Stimulated activated naive CD8-positive, alpha-beta T cell treated with anti-CD3 and anti-CD28 coated beads, Interleukin-15, Interleukin-2, amounts not matched to agents 100 ng/mL and 50 ng/mL, for 24 hours (primary cell): ENCODE data around the gene TPPP2.
"Not testable (repeated sequence)": the region's sequence is repeated elsewhere in the genome, so short reads cannot be mapped to it uniquely, and the experiment has no call there.

Experiments used
- H3K27ac Mint-ChIP-seq: one replicate; pipeline ENCODE4 v1.8.0; 2021; ENCODE audit warnings: mild to moderate bottlenecking, mixed read lengths
- H3K27me3 Mint-ChIP-seq: one replicate; pipeline ENCODE4 v1.8.0; 2021; ENCODE audit warnings: mixed read lengths
- H3K36me3 Mint-ChIP-seq: one replicate; pipeline ENCODE4 v1.8.0; 2021; ENCODE audit warnings: low read depth, mixed read lengths
- H3K4me1 Mint-ChIP-seq: one replicate; pipeline ENCODE4 v1.8.0; 2021; ENCODE audit warnings: low read depth, mixed read lengths
- H3K4me3 Mint-ChIP-seq: one replicate; pipeline ENCODE4 v1.8.0; 2021; ENCODE audit warnings: mild to moderate bottlenecking, mixed read lengths
- H3K9me3 Mint-ChIP-seq: one replicate; pipeline ENCODE4 v1.8.0; 2021; ENCODE audit warnings: mixed read lengths

Gene TPPP2

GRCh38 chr14:21029917-21030316, at the start of gene TPPP2:
Gene TPPP2, plus strand, starts transcription at chr14:21030217. Its CDS starts 365 bp downstream, at chr14:21030582.
- Mint-ChIP-seq H3K27me3 (no peaks in the 10 kb centered on the region), H3K9me3 (no peaks in the 10 kb centered on the region), H3K36me3 (no peaks in the 10 kb centered on the region), H3K4me1 (no peaks in the 10 kb centered on the region), H3K4me3 (no peak within 1 kb of the TSS), H3K27ac (no peak within 1 kb of the TSS)

DNA sequence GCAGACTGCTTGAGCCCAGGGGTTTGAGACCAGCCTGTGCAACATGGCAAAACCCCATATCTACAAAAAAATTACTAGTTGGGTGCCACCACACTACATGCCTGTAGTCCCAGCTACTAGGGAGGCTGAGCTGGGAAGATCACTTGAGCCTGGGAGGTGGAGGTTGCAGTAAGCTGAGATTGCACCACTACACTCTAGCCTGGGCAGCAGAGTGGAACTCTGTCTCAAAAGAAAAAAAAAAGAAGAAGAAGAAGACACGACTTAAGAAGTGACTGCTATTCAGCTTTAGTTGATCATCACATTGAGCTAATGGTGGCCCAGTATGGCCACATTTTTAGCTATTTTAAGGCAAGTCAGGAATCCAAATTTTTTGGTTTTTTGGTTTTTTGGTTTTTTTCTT, 49.1 kb upstream of the TPPP2 start:
- no peak overlapping the region for H3K4me3 Mint-ChIP-seq

GRCh38 chr14:20982646-20983369, 47.2 kb upstream of the TPPP2 start:
- Mint-ChIP-seq H3K36me3 (no peaks in the 10 kb centered on the region), H3K27ac (no peak overlapping the region), H3K4me1 (no peaks in the 10 kb centered on the region), H3K9me3 (no peaks in the 10 kb centered on the region), H3K4me3 (no peak overlapping the region), H3K27me3 (peaks cover 12% of the 10 kb centered on the region)

More for the DNA sequence above, 49.1 kb upstream of the TPPP2 start:
- Mint-ChIP-seq H3K4me1 (no peaks in the 10 kb centered on the region), H3K36me3 (no peaks in the 10 kb centered on the region), H3K27ac (no peak overlapping the region), H3K27me3 (peaks cover 12% of the 10 kb centered on the region), H3K9me3 (no peaks in the 10 kb centered on the region)

DNA sequence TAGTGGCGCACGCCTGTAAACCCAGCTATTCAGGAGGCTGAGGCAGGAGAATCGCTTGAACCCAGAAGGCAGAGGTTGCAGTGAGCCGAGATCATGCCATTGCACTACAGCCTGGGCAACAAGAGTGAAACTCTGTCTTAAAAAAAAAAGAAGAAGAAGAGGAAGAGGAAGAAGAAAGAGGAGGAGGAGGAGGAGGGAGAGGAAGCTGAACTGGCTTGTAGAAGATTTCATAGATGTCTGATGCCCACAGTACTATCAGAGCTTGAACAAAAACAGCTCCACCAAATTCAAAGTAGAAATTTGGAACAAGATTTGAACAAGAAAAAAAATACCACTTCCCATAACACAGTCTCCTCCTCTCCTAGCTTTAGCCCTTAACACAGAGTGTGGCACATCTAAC, 44.4 kb upstream of the TPPP2 start:
- H3K36me3 Mint-ChIP-seq, H3K9me3 Mint-ChIP-seq, H3K27ac Mint-ChIP-seq, H3K27me3 Mint-ChIP-seq, H3K4me3 Mint-ChIP-seq: not testable (repeated sequence)
- H3K4me1 Mint-ChIP-seq: peaks cover 18% of the 10 kb centered on the region

GRCh38 chr14:20986811-20987210, 43.2 kb upstream of the TPPP2 start:
- no peaks in the 10 kb centered on the region for H3K9me3 Mint-ChIP-seq
- no peak overlapping the region for H3K4me3 Mint-ChIP-seq
- H3K27ac Mint-ChIP-seq: no peak overlapping the region
- H3K36me3 Mint-ChIP-seq: peaks cover 9% of the 10 kb centered on the region
- peaks cover 5% of the 10 kb centered on the region for H3K27me3 Mint-ChIP-seq
- H3K4me1 Mint-ChIP-seq: peaks cover 29% of the 10 kb centered on the region

- peaks cover 27% of the 10 kb centered on the region for H3K36me3 Mint-ChIP-seq
- no peaks in the 10 kb centered on the region for H3K27me3 Mint-ChIP-seq
- H3K4me1 Mint-ChIP-seq: peaks cover 34% of the 10 kb centered on the region
- H3K27ac Mint-ChIP-seq: peak overlapping the region; percentile 58
- H3K9me3 Mint-ChIP-seq: no peaks in the 10 kb centered on the region
- H3K4me3 Mint-ChIP-seq: peak overlapping the region; percentile 88
Measured at GRCh38 chr14:20988717-20989470, 41.1 kb upstream of the TPPP2 start.

GRCh38 chr14:20989471-20989786, 40.6 kb upstream of the TPPP2 start:
- H3K27me3 Mint-ChIP-seq: no peaks in the 10 kb centered on the region
- no peaks in the 10 kb centered on the region for H3K9me3 Mint-ChIP-seq
- peak overlapping the region; percentile 81 for H3K27ac Mint-ChIP-seq
- peaks cover 32% of the 10 kb centered on the region for H3K36me3 Mint-ChIP-seq
- H3K4me1 Mint-ChIP-seq: peaks cover 34% of the 10 kb centered on the region
- peak overlapping the region; percentile 88 for H3K4me3 Mint-ChIP-seq

DNA sequence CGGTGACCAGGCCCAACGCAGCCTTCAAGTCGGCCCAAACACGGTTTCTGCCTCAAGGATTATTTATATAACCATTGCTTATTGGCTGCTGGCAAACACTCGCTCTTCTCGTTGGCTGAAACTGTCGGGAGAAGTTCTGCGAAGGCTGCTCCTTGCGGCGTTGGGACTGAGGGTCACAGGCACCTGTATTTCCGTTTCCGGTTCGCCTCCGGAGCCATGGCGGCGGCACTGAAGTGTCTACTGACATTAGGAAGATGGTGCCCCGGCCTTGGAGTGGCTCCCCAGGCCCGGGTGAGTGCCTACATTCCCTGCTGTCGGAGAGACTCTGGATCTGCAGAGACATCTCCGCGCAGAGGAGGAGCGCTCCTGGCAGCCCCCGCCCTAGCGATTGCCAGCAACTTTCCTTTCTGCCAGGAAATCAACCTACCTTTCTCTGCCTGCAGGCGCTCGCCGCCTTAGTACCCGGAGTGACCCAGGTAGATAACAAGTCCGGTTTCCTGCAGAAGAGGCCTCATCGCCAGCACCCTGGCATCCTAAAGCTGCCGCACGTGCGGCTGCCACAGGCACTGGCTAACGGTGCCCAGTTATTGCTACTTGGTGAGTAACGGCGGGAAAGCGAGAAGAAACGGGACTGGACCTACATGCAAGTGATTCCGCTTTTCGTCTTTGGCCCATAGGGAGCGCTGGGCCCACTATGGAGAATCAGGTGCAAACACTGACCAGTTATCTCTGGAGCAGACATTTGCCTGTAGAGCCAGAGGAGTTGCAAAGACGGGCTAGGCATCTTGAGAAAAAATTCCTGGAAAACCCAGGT, 40.0 kb upstream of the TPPP2 start, which contains the start of gene METTL17:
TSS of gene METTL17 (plus strand) at position 194 of the 814 bp plus-strand sequence. CDS start at position 217, 23 bp downstream.
- Mint-ChIP-seq H3K4me1 (peaks cover 34% of the 10 kb centered on the region), H3K36me3 (peaks cover 38% of the 10 kb centered on the region), H3K27ac (peak within 1 kb of the TSS; percentile 81), H3K4me3 (peak within 1 kb of the TSS; percentile 88), H3K27me3 (no peaks in the 10 kb centered on the region), H3K9me3 (no peaks in the 10 kb centered on the region)

- Mint-ChIP-seq H3K27me3 (no peaks in the 10 kb centered on the region), H3K9me3 (no peaks in the 10 kb centered on the region), H3K4me3 (no peak overlapping the region), H3K36me3 (peaks cover 55% of the 10 kb centered on the region), H3K27ac (no peak overlapping the region), H3K4me1 (peaks cover 8% of the 10 kb centered on the region)
Measured at GRCh38 chr14:20996521-20996920, 33.5 kb upstream of the TPPP2 start.

GRCh38 chr14:20997115-20997514, 32.9 kb upstream of the TPPP2 start:
- H3K27ac Mint-ChIP-seq: no peak overlapping the region

DNA sequence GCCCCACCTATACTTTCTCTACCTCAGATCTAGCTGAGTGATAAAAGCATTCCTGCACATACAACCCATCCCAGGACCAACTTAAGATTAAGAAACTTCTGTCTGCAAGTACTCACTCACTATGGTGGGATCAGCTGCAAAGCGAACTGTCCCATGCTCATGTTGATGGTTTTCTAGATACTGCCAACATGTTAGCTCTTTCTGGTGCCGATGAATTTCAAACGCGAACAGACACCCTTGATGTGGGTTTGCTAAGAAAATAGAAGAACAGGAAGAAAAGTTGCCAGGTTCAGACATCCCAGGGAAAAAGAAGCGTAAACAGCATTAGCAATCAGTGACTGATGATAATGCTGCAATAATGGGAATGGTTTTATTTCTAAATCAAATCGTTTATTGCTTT, 32.5 kb upstream of the TPPP2 start:
- no peak overlapping the region for H3K4me3 Mint-ChIP-seq
- H3K9me3 Mint-ChIP-seq: no peaks in the 10 kb centered on the region
- no peaks in the 10 kb centered on the region for H3K4me1 Mint-ChIP-seq
- peaks cover 47% of the 10 kb centered on the region for H3K36me3 Mint-ChIP-seq
- no peaks in the 10 kb centered on the region for H3K27me3 Mint-ChIP-seq
- H3K27ac Mint-ChIP-seq: no peak overlapping the region

More at GRCh38 chr14:20997115-20997514, 32.9 kb upstream of the TPPP2 start:
- no peaks in the 10 kb centered on the region for H3K9me3 Mint-ChIP-seq
- H3K27me3 Mint-ChIP-seq: no peaks in the 10 kb centered on the region
- peaks cover 2% of the 10 kb centered on the region for H3K4me1 Mint-ChIP-seq
- no peak overlapping the region for H3K4me3 Mint-ChIP-seq
- peaks cover 51% of the 10 kb centered on the region for H3K36me3 Mint-ChIP-seq

- Mint-ChIP-seq H3K27me3 (no peaks in the 10 kb centered on the region), H3K4me1 (no peaks in the 10 kb centered on the region), H3K36me3 (peaks cover 41% of the 10 kb centered on the region), H3K9me3 (no peaks in the 10 kb centered on the region), H3K4me3 (no peak overlapping the region), H3K27ac (peak overlapping the region; percentile 21)
Measured at GRCh38 chr14:20998139-20998538, 31.9 kb upstream of the TPPP2 start.

DNA sequence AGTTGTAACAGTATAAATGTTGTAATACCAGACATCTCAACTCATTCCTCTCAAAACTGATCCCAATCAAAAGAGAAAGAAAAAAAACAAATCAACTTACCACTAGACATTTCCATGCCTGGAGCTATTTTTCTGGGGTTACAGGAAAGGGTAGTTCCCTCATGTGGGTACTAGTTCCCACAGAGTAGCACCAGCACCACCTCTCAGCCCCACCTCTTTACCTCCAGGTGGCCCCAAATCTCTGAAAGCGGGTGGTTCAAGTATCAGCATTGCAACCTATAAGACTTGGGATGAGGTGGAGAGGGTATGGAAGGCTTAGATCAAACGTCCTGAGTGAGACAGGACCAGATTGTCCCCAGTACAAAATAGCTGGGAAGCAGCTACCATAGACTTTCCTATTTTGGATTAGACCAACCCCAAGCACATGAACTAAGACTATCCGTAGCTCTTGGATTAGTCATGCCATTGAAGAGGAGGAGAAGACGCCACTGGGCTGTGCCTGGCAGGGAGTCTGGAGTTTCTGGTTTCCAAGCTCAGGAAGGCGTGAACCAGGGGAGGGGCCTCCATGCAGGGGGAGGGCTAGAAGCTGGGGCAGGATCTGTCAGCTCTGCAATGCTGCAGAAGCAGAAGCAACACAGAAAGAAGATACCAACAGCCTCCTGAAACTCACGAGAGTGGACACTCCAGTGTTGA, 31.2 kb upstream of the TPPP2 start, which contains the start of gene SLC39A2:
TSS of gene SLC39A2 (plus strand) at position 620 of the 693 bp plus-strand sequence. CDS start 154 bp downstream, outside the sequence.
- H3K4me3 Mint-ChIP-seq: no peak within 1 kb of the TSS
- H3K4me1 Mint-ChIP-seq: no peaks in the 10 kb centered on the region
- H3K9me3 Mint-ChIP-seq: no peaks in the 10 kb centered on the region
- H3K27me3 Mint-ChIP-seq: no peaks in the 10 kb centered on the region
- H3K36me3 Mint-ChIP-seq: peaks cover 37% of the 10 kb centered on the region
- H3K27ac Mint-ChIP-seq: peak within 1 kb of the TSS; percentile 21

DNA sequence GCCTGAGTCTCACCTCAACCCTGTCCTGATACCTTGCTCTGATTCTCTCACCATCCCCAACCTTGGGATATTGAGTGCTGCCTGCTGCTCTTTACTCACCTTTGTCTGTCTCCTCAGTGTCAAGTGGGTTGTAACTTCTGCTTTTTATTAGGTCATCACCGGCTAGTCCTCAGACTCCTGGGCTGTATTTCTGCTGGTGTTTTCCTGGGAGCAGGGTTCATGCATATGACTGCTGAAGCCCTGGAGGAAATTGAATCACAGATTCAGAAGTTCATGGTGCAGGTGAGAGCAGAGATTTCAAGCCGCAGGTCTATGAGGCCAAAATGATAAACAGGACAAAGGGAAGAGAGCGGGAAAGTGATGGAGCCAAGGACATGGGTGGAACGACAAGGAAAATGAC, 30.4 kb upstream of the TPPP2 start:
- Mint-ChIP-seq H3K36me3 (peaks cover 29% of the 10 kb centered on the region), H3K4me1 (no peaks in the 10 kb centered on the region), H3K27ac (no peak overlapping the region), H3K27me3 (no peaks in the 10 kb centered on the region), H3K4me3 (no peak overlapping the region), H3K9me3 (no peaks in the 10 kb centered on the region)
